ENCODE data around the gene CACNA1C.

Gene CACNA1C

DNA sequence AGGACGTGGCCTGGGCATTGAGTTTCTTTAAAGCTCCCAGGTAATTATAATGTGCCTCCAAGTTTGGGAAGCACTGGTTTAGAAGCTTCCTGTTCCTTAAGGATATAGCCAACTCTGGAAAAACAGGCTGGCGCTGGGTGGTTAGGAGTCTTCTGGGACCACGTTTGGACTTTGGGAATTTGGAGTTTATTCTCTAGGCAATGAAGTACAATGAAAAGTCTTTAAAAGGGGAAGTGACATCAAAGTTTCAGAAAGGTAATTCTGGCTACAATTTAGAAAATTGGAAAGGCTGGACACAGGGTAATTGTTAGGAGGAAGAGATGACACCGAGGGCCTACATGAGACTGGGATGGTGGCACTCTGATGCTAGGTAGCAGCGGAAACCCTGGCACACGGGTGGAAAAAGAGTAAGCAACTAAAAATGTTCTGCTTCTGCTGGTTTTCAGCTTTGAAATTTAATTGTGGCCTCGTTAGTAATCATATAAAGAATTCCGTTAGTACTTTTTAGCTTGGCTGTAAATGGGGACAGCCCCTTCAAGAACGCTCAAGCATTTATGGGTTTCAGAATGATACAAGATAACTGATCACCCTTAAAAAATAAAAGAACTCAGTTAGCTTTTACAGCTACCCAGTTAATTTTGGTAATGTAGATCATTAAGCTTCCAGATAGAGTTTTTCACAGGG is 35.8 kb upstream of the CACNA1C start:
- Histone ChIP-seq H3K9me3 (ENCODE audit: insufficient read depth, low read length, severe bottlenecking) (no peaks in the 10 kb centered on the region), H3K79me2 (ENCODE audit: insufficient read depth, low read length) (no peaks in the 10 kb centered on the region), H3K36me3 (ENCODE audit: insufficient read depth, low read length) (no peaks in the 10 kb centered on the region), H2AFZ (ENCODE audit: low read depth, low read length) (no peak overlapping the region), H3K4me1 (ENCODE audit: insufficient read depth, low read length) (no peaks in the 10 kb centered on the region), H3K4me3 (ENCODE audit: low read depth in 1 of 2, low read length in 2 of 2) (no peak overlapping the region), H3K27me3 (ENCODE audit: insufficient read depth, low read length, poor library complexity) (peaks cover 15% of the 10 kb centered on the region), H3K9ac (ENCODE audit: low read depth, low read length) (no peak overlapping the region), H4K20me1 (ENCODE audit: insufficient read depth, low read length) (no peaks in the 10 kb centered on the region), H3K27ac (ENCODE audit: low read length) (no peak overlapping the region), H3K4me2 (ENCODE audit: insufficient read depth, low read length) (no peak overlapping the region)
- DNase-seq (no peak), ATAC-seq (ENCODE audit: insufficient read depth, low read depth) (no peak)
- no peak for TF ChIP-seq EZH2 (IDR thresholded peaks at IDR 0.05; ENCODE audit: borderline replicate concordance, low read depth, low read length, severe bottlenecking)
- TF ChIP-seq, protein P1, sequence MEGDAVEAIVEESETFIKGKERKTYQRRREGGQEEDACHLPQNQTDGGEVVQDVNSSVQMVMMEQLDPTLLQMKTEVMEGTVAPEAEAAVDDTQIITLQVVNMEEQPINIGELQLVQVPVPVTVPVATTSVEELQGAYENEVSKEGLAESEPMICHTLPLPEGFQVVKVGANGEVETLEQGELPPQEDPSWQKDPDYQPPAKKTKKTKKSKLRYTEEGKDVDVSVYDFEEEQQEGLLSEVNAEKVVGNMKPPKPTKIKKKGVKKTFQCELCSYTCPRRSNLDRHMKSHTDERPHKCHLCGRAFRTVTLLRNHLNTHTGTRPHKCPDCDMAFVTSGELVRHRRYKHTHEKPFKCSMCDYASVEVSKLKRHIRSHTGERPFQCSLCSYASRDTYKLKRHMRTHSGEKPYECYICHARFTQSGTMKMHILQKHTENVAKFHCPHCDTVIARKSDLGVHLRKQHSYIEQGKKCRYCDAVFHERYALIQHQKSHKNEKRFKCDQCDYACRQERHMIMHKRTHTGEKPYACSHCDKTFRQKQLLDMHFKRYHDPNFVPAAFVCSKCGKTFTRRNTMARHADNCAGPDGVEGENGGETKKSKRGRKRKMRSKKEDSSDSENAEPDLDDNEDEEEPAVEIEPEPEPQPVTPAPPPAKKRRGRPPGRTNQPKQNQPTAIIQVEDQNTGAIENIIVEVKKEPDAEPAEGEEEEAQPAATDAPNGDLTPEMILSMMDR (IDR thresholded peaks at IDR 0.05; ENCODE audit: borderline replicate concordance, extremely low read depth, low read length, poor library complexity, severe bottlenecking), result no peak

DNA sequence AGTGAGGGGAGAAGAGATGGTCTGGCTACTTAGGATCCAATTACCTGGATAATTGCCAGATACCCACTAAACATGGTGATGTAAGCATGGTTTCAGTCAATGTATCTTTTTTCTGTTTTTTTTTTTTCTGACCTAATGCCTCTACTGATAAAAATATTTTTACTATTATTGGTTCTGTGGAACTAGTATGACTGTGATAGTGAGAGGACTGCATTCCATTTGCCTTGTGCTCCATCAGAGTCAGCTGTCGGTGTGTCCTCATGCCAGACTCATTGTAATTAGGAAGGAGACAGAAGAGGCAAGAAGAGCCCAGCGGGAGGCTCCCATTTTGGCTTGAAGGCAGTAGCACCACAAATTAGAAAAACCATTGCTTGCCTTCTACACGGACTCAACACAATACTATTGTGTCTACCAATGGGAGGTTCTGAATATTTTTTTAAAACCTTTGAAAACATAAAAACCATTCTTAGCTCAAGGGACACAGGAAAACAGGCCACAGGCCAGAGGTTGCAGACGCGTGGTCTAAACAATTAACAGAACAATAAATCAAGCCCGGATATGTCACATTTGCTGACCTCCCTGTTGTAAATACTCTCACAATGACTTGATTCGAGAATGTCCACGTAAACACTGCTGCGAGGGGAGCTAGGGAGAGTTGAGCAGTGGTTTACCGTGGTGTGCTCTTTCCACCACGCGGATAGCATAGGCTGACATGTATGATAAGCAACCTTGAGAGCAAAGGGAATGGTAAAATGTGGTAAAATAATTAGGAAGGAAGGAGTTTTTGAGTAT is 35.0 kb upstream of the CACNA1C start:
- Histone ChIP-seq H3K27ac (ENCODE audit: low read length) (no peak overlapping the region), H3K4me1 (ENCODE audit: insufficient read depth, low read length) (no peaks in the 10 kb centered on the region), H3K36me3 (ENCODE audit: insufficient read depth, low read length) (no peaks in the 10 kb centered on the region), H3K27me3 (ENCODE audit: insufficient read depth, low read length, poor library complexity) (peaks cover 15% of the 10 kb centered on the region), H4K20me1 (ENCODE audit: insufficient read depth, low read length) (no peaks in the 10 kb centered on the region), H3K9ac (ENCODE audit: low read depth, low read length) (no peak overlapping the region), H3K4me2 (ENCODE audit: insufficient read depth, low read length) (no peak overlapping the region), H3K9me3 (ENCODE audit: insufficient read depth, low read length, severe bottlenecking) (no peaks in the 10 kb centered on the region), H2AFZ (ENCODE audit: low read depth, low read length) (no peak overlapping the region), H3K4me3 (ENCODE audit: low read depth in 1 of 2, low read length in 2 of 2) (no peak overlapping the region), H3K79me2 (ENCODE audit: insufficient read depth, low read length) (no peaks in the 10 kb centered on the region)
- no peak for ATAC-seq (ENCODE audit: insufficient read depth, low read depth)
- no peak for DNase-seq
- TF ChIP-seq, protein P1 (IDR thresholded peaks at IDR 0.05; ENCODE audit: borderline replicate concordance, extremely low read depth, low read length, poor library complexity, severe bottlenecking), result no peak
- no peak for TF ChIP-seq EZH2 (IDR thresholded peaks at IDR 0.05; ENCODE audit: borderline replicate concordance, low read depth, low read length, severe bottlenecking)

DNA sequence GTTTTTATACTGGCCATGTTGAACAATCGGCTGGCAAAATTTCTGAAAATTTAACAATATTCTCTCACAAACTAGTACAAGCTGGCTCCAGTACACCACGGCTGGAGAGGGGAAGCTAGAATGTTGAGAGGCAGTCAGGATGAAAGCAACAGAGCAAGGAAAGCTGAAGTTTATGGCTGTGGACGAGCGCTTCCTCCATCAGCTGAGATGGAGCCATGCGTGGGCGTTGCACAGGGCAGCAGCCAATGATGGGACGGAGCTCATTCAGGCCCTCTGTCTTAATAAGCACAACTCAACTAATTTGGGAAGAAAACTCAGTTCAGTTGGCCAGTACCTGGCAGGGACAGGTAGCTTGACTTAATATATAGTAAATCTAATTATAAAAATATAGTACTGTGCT is 34.4 kb upstream of the CACNA1C start:
- H3K4me2 ChIP-seq (ENCODE audit: insufficient read depth, low read length), result no peak overlapping the region
- H3K4me1 ChIP-seq (ENCODE audit: insufficient read depth, low read length), result no peaks in the 10 kb centered on the region
- peaks cover 17% of the 10 kb centered on the region for H3K27me3 ChIP-seq (ENCODE audit: insufficient read depth, low read length, poor library complexity)
- no peak overlapping the region for H3K9ac ChIP-seq (ENCODE audit: low read depth, low read length)
- H2AFZ ChIP-seq (ENCODE audit: low read depth, low read length), result no peak overlapping the region
- H3K27ac ChIP-seq (ENCODE audit: low read length), result no peak overlapping the region
- no peak overlapping the region for H3K4me3 ChIP-seq (ENCODE audit: low read depth in 1 of 2, low read length in 2 of 2)
- H4K20me1 ChIP-seq (ENCODE audit: insufficient read depth, low read length), result no peaks in the 10 kb centered on the region
- no peaks in the 10 kb centered on the region for H3K9me3 ChIP-seq (ENCODE audit: insufficient read depth, low read length, severe bottlenecking)
- ATAC-seq (ENCODE audit: insufficient read depth, low read depth) (no peak), DNase-seq (no peak)
- no peaks in the 10 kb centered on the region for H3K79me2 ChIP-seq (ENCODE audit: insufficient read depth, low read length)
- H3K36me3 ChIP-seq (ENCODE audit: insufficient read depth, low read length), result no peaks in the 10 kb centered on the region
- no peak for TF ChIP-seq EZH2 (IDR thresholded peaks at IDR 0.05; ENCODE audit: borderline replicate concordance, low read depth, low read length, severe bottlenecking)

DNA sequence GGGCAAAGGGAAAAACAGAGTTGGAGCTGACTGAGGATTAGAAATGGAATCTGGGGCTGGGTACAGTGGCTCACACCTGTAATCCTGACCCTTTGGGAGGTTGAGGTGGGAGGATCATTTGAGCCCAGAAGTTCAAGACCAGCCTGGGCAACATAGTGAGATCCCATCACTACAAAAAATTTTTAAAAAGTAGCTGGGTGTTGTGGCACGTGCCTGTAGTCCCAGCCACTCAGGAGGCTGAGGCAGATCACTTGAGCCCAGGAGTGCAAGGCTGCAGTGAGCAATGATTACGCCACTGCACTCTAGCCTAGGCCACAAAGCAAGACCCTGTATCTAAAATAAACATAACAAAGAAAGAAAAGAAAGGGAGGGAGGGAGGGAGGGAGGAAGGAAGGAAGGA is 33.7 kb upstream of the CACNA1C start:
- no peak overlapping the region for H3K4me3 ChIP-seq (ENCODE audit: low read depth in 1 of 2, low read length in 2 of 2)
- DNase-seq (no peak), ATAC-seq (ENCODE audit: insufficient read depth, low read depth) (no peak)
- H3K79me2 ChIP-seq (ENCODE audit: insufficient read depth, low read length), result no peaks in the 10 kb centered on the region
- H2AFZ ChIP-seq (ENCODE audit: low read depth, low read length), result no peak overlapping the region
- no peaks in the 10 kb centered on the region for H3K4me1 ChIP-seq (ENCODE audit: insufficient read depth, low read length)
- no peaks in the 10 kb centered on the region for H3K9me3 ChIP-seq (ENCODE audit: insufficient read depth, low read length, severe bottlenecking)
- H4K20me1 ChIP-seq (ENCODE audit: insufficient read depth, low read length), result no peaks in the 10 kb centered on the region
- H3K36me3 ChIP-seq (ENCODE audit: insufficient read depth, low read length), result no peaks in the 10 kb centered on the region
- no peak overlapping the region for H3K4me2 ChIP-seq (ENCODE audit: insufficient read depth, low read length)
- no peak overlapping the region for H3K9ac ChIP-seq (ENCODE audit: low read depth, low read length)
- TF ChIP-seq EZH2 (IDR thresholded peaks at IDR 0.05; ENCODE audit: borderline replicate concordance, low read depth, low read length, severe bottlenecking), result no peak
- TF ChIP-seq, protein P1 (IDR thresholded peaks at IDR 0.05; ENCODE audit: borderline replicate concordance, extremely low read depth, low read length, poor library complexity, severe bottlenecking), result no peak
- H3K27me3 ChIP-seq (ENCODE audit: insufficient read depth, low read length, poor library complexity), result peaks cover 17% of the 10 kb centered on the region
- H3K27ac ChIP-seq (ENCODE audit: low read length), result no peak overlapping the region

Measured in DND-41 (cell line).